Measurements from ENCODE around the gene MALRD1.

MALRD1 gene

GRCh38 chr10:19623321-19623720 lies 574.7 kb downstream of the MALRD1 start:
- H3K27me3 ChIP-seq (ENCODE audit: insufficient read depth, low read depth, severe bottlenecking) = no peaks in the 10 kb centered on the region
- DNase-seq = no peak
- H3K36me3 ChIP-seq = no peaks in the 10 kb centered on the region
- H3K27ac ChIP-seq = no peak overlapping the region
- TF ChIP-seq, protein P1, sequence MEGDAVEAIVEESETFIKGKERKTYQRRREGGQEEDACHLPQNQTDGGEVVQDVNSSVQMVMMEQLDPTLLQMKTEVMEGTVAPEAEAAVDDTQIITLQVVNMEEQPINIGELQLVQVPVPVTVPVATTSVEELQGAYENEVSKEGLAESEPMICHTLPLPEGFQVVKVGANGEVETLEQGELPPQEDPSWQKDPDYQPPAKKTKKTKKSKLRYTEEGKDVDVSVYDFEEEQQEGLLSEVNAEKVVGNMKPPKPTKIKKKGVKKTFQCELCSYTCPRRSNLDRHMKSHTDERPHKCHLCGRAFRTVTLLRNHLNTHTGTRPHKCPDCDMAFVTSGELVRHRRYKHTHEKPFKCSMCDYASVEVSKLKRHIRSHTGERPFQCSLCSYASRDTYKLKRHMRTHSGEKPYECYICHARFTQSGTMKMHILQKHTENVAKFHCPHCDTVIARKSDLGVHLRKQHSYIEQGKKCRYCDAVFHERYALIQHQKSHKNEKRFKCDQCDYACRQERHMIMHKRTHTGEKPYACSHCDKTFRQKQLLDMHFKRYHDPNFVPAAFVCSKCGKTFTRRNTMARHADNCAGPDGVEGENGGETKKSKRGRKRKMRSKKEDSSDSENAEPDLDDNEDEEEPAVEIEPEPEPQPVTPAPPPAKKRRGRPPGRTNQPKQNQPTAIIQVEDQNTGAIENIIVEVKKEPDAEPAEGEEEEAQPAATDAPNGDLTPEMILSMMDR (IDR thresholded peaks at IDR 0.05; ENCODE audit: low read depth, low read length) = no peak
- no peak overlapping the region for H3K4me3 ChIP-seq (ENCODE audit: low read depth, low read length)
- no peaks in the 10 kb centered on the region for H3K9me3 ChIP-seq (ENCODE audit: severe bottlenecking)

DNA sequence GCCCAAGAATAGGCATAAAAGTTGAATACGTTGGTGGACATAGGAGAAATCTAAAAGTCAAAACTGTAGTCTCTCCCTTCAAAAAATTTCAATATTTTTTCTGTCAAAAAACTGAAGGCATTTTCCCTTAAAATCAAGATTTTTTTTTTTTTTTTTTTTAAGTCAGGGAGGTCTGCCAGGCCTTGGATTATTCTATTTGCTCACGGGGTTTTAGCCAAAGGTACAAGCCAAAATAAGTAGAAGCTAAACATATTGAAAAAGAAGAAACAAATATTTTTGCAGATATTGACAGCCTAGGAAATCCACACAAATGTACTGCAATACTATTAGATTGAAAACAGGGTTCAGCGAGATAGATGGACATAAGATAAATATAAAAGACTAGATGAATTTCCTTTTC lies 577.6 kb downstream of the MALRD1 start:
- TF ChIP-seq, protein P1 (IDR thresholded peaks at IDR 0.05; ENCODE audit: low read depth, low read length) = no peak
- H3K36me3 ChIP-seq = no peaks in the 10 kb centered on the region
- no peaks in the 10 kb centered on the region for H3K27me3 ChIP-seq (ENCODE audit: insufficient read depth, low read depth, severe bottlenecking)
- H3K9me3 ChIP-seq (ENCODE audit: severe bottlenecking) = no peaks in the 10 kb centered on the region
- no peak overlapping the region for H3K27ac ChIP-seq
- no peak overlapping the region for H3K4me3 ChIP-seq (ENCODE audit: low read depth, low read length)
- no peak for DNase-seq

GRCh38 chr10:19628767-19629560 lies 580.4 kb downstream of the MALRD1 start:
- DNase-seq = no peak
- Histone ChIP-seq H3K36me3 (no peaks in the 10 kb centered on the region), H3K27ac (no peak overlapping the region), H3K4me3 (ENCODE audit: low read depth, low read length) (no peak overlapping the region), H3K9me3 (ENCODE audit: severe bottlenecking) (no peaks in the 10 kb centered on the region), H3K27me3 (ENCODE audit: insufficient read depth, low read depth, severe bottlenecking) (no peaks in the 10 kb centered on the region)
- TF ChIP-seq, protein P1 (IDR thresholded peaks at IDR 0.05; ENCODE audit: low read depth, low read length) = no peak

DNA sequence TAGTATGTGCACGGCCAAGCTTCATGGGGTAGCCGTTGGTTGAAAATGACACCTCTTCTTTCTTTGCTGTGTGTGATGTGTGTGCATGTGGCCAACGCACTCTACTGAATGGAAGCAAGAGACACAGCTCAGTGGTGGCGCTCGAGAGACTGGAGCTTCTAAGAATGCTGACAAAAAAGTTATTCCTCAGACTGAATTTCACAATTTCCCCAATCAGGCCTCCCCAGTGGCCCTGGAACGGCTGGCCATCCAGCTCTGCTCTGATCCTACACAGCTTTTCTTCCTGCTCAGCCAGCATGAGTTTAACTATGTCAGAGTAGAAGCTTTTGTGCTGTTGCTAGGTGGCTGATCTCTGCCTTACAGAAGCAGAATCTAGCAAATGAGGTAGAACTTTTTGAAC lies 581.0 kb downstream of the MALRD1 start:
- Histone ChIP-seq H3K27me3 (ENCODE audit: insufficient read depth, low read depth, severe bottlenecking) (no peaks in the 10 kb centered on the region), H3K36me3 (no peaks in the 10 kb centered on the region), H3K9me3 (ENCODE audit: severe bottlenecking) (no peaks in the 10 kb centered on the region), H3K27ac (no peak overlapping the region), H3K4me3 (ENCODE audit: low read depth, low read length) (no peak overlapping the region)
- DNase-seq = no peak
- TF ChIP-seq, protein P1 (IDR thresholded peaks at IDR 0.05; ENCODE audit: low read depth, low read length) = no peak

DNA sequence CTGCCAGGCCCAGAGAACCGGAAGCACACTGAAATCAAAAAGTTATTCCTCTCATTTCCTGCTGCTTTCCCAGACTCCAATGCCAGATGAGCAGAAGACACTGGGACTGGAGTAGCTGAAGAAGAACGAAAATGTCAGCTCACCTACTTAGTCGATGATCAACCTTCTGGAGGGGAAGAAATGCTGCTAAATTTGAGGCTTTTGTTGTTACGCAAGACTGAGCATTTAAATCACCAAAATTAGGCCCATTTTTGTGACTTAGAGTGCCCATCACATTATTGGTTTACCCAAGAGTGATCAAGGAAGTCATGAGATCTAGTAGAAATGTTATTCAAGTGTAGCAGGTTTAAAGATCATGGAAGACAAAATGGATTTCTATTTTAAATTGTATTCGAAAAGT lies 585.6 kb downstream of the MALRD1 start:
- Histone ChIP-seq H3K9me3 (ENCODE audit: severe bottlenecking) (no peaks in the 10 kb centered on the region), H3K36me3 (no peaks in the 10 kb centered on the region), H3K4me3 (ENCODE audit: low read depth, low read length) (no peak overlapping the region), H3K27me3 (ENCODE audit: insufficient read depth, low read depth, severe bottlenecking) (no peaks in the 10 kb centered on the region), H3K27ac (no peak overlapping the region)
- DNase-seq = no peak
- TF ChIP-seq, protein P1 (IDR thresholded peaks at IDR 0.05; ENCODE audit: low read depth, low read length) = no peak

Measured in WERI-Rb-1 (cell line).